ENCODE results near the gene KCND2.

GRCh38 chr7:120404042-120404441, 131.1 kb downstream of the KCND2 start:
- TF ChIP-seq CTCF (IDR thresholded peaks at IDR 0.05; ENCODE audit: borderline replicate concordance, extremely low read depth, low read length, poor library complexity, severe bottlenecking) (no peak), EZH2 (IDR thresholded peaks at IDR 0.05; ENCODE audit: borderline replicate concordance, low read depth, low read length, severe bottlenecking) (no peak)

Data from DND-41 (cell line).